Fibroblast of mammary gland (primary cell): ENCODE measurements around the gene ZFP36L2.

ENCODE experiments used
- DNase-seq: peaks from one replicate; pipeline ENCODE4 v3.0.0-alpha.2; 2010; ENCODE audit warnings: low read depth
- H3K4me3 ChIP-seq: 2 replicates; pipeline ENCODE4 v1.5.1; 2011; ENCODE audit warnings: low read depth, mild to moderate bottlenecking, low read length, moderate library complexity; ENCODE audit not compliant: control insufficient read depth
- TF ChIP-seq, protein P1 (sequence below): conservative IDR thresholded peaks from 2 replicates; pipeline ENCODE4 v1.5.1; 2011; ENCODE audit warnings: low read depth, low read length, inconsistent platforms; ENCODE audit not compliant: control insufficient read depth, insufficient read depth

ZFP36L2 gene

DNA sequence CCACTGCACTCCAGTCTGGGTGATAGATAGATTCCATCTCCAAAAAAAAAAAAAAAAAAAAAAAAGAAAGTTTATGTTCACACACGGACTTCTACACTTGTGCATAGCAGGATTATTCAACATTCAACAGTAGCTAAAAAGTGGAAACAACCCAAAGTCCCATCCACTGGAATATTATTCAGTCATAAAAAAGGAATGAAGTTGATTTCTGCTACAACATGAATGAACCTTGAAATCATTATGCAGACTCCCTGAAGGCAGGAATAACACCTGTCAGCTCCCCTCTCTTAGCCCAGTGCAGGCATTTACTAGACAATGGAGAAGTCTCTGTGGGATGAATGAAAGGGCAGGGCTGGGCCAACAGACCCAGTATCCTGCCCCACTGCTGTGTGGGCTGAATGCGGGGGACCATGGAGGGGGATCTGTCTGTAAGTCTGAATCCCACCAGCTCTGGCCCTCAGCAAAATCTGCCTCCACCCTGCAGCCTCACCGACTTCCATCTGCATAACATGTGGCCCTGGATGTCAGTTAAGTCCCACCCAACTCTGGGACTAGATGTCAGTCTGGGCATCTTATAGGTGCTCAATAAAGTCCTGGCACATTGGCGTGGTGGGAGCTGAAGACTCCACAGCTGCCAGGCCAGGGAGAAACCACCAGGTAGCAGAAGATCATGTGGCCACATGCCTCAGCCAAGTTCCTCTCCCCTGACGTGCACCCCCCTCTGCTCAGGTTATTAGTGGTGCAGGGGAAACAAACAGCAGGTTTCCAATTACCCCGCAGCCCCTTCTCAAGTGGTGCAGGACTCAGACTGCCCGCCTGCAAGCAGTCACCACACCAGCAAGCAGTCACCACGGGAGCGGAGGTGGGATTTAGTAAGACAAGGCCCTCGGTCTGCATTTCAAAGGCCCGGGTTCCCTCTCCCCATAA, 8.9 kb downstream of the ZFP36L2 start:
- no peak for DNase-seq
- no peak overlapping the region for H3K4me3 ChIP-seq
- TF ChIP-seq, protein P1, sequence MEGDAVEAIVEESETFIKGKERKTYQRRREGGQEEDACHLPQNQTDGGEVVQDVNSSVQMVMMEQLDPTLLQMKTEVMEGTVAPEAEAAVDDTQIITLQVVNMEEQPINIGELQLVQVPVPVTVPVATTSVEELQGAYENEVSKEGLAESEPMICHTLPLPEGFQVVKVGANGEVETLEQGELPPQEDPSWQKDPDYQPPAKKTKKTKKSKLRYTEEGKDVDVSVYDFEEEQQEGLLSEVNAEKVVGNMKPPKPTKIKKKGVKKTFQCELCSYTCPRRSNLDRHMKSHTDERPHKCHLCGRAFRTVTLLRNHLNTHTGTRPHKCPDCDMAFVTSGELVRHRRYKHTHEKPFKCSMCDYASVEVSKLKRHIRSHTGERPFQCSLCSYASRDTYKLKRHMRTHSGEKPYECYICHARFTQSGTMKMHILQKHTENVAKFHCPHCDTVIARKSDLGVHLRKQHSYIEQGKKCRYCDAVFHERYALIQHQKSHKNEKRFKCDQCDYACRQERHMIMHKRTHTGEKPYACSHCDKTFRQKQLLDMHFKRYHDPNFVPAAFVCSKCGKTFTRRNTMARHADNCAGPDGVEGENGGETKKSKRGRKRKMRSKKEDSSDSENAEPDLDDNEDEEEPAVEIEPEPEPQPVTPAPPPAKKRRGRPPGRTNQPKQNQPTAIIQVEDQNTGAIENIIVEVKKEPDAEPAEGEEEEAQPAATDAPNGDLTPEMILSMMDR, result no peak

DNA sequence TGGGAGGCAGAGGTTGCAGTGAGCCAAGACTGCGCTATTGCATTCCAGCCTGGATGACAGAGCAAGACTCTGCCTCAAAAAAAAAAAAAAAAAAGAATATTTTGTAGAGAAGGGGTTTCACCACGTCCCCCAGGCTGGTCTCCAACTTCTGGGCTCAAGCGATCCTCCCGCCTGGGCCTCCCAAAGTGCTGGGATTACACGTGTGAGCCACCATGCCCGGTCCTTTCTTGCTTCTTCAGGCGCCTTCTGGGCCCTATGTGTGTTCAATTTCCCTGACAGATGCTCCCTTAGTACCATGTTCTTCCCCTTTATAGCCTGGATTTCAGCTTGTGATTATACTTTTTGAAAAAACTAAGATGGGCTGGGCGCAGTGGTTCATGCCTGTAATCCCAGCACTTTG, 9.8 kb downstream of the ZFP36L2 start:
- TF ChIP-seq, protein P1, result no peak
- no peak overlapping the region for H3K4me3 ChIP-seq
- no peak for DNase-seq

DNA sequence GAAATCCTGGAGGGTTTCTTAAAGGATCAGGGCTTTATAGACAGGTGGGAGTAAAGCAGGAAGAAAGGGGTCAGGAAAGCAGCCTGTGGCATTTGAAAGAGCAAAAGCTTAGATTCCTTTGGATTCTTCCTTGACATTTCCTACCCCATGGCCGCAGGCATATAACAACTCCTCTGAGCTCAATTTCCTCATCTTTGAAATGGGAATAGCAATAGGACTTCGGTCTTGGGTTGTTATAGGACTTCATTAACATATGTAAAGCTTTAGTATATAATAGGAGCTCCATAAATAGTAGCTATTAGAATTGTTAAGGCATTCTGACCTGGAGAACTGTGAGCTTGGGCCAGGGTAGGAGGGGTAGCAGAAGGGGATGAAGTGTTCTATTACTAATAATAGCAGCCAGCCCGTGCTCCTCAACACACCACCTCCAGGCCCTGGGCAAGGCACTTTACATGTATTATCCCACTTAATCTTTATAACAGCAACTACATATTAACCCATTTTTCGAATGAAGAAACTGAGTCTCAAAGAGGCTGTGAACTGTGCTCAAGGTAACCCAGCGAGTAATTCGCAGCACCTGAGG, 10.6 kb downstream of the ZFP36L2 start:
- no peak overlapping the region for H3K4me3 ChIP-seq
- TF ChIP-seq, protein P1, result no peak
- DNase-seq, result no peak

DNA sequence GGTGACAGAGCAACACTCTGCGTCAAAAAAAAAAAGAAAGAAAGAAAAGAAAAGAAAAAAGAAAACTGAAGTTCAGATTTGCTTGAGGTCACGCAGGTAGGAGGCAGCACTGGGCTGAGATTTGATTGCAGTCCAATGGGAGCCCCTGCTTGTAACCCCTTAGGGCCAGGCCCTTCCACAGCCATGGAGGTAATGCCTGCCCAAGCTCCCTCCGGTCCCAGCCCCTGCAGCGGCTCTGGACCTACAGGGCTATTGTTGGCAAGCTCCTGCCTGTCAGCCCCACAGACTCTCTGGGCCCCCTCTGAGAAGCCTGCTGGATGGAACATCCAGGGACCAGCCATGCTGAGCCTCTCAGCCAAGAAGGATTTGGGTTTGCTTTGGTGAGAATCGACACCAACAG, 12.2 kb downstream of the ZFP36L2 start:
- no peak for DNase-seq
- H3K4me3 ChIP-seq, result no peak overlapping the region
- TF ChIP-seq, protein P1, result no peak

DNA sequence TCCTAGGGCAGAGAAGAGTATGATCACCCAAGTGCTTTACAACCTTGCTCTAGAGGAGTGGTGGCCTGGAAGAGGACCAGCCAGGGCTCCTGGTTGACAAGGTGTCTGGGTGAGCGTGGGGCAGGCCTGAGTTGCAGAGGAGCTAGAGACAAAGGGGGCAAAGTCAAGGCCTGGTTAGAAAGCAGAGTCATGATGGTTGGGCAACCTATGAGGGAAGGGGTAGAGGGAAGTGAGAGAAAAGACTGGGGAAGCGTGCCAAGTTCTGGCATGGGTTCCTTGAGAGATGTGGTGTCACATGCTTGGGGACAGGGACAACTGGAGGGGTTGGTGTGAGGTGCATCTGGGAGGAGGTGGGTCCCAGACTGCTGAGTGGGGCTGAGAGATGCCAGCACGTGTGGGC, 13.5 kb downstream of the ZFP36L2 start:
- DNase-seq, result no peak
- H3K4me3 ChIP-seq, result no peak overlapping the region
- TF ChIP-seq, protein P1, result no peak

DNA sequence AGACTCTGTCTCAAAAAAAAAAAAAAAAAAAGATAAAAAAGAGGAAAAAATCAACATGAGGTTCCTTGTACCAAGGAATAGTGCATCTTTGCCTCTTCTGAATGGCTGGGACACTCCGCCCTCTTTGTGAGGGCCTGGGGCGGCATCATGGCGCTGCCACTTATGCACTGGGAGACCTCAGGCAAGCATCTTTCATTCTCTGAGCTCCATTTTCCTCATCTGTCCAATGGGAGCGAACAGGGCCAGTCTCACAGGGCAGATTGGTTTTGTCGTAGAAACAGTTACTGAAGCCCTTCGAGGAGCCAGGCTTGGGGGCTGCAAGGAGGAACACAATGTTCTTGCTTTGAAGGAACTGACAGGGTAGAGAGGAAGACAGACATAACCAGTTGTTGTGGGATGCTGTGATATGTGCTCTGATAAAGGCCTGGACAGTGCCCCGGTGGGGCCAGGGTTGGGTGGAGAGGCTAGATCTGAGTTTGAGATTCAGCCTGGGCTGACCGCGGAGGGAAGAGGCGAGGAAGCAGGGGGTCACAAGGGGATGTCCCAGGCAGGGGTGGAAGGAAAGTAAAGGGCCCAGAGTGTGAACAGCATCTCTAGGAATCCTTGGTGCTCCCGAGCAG, 14.1 kb downstream of the ZFP36L2 start:
- H3K4me3 ChIP-seq, result no peak overlapping the region
- TF ChIP-seq, protein P1, result no peak
- no peak for DNase-seq
